A172 (cell line): Measurements from ENCODE around the gene MACF1. TPM values are rescaled to one million over a fixed set of nuclear protein-coding genes. Genes with fewer than 3 reads are reported as not detected.
A peak's percentile ranks its signal among the peaks of the same experiment; 100 is the strongest.
"Not testable (repeated sequence)": the region's sequence is repeated elsewhere in the genome, so short reads cannot be mapped to it uniquely, and the experiment has no call there.

ENCODE experiments used
- DNase-seq: peaks from one replicate; pipeline ENCODE4 v3.0.0-alpha.2; 2015; ENCODE audit warnings: low spot score
- total RNA-seq: library from RNA; depleted of rRNA; stranded (reverse); fragments of >200 nt; shearing (Covaris generic); gene quantifications from 2 replicates; pipeline ENCODE4 v1.2.3, GENCODE V29; 2014; rRNA removed

MACF1 gene, protein sequence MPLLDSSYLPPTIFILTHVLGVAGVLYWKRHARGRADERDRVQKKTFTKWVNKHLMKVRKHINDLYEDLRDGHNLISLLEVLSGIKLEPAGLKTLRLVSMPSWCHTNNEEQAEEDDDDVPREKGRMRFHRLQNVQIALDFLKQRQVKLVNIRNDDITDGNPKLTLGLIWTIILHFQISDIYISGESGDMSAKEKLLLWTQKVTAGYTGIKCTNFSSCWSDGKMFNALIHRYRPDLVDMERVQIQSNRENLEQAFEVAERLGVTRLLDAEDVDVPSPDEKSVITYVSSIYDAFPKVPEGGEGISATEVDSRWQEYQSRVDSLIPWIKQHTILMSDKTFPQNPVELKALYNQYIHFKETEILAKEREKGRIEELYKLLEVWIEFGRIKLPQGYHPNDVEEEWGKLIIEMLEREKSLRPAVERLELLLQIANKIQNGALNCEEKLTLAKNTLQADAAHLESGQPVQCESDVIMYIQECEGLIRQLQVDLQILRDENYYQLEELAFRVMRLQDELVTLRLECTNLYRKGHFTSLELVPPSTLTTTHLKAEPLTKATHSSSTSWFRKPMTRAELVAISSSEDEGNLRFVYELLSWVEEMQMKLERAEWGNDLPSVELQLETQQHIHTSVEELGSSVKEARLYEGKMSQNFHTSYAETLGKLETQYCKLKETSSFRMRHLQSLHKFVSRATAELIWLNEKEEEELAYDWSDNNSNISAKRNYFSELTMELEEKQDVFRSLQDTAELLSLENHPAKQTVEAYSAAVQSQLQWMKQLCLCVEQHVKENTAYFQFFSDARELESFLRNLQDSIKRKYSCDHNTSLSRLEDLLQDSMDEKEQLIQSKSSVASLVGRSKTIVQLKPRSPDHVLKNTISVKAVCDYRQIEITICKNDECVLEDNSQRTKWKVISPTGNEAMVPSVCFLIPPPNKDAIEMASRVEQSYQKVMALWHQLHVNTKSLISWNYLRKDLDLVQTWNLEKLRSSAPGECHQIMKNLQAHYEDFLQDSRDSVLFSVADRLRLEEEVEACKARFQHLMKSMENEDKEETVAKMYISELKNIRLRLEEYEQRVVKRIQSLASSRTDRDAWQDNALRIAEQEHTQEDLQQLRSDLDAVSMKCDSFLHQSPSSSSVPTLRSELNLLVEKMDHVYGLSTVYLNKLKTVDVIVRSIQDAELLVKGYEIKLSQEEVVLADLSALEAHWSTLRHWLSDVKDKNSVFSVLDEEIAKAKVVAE (N-terminal part only)
- total RNA-seq: 196 and 256 TPM in 2 replicates

- peak; percentile 88 for DNase-seq
Measured at GRCh38 chr1:39204441-39205081, at the start of gene MACF1. MACF1 (plus strand) TSS chr1:39204695; CDS start chr1:39205023, 328 bp downstream.

- DNase-seq: no peak
Measured at GRCh38 chr1:39157304-39157703, 47.2 kb upstream of the MACF1 start.

GRCh38 chr1:39158327-39159086 is 46.0 kb upstream of the MACF1 start:
- DNase-seq: no peak

- DNase-seq: peak; percentile 29
Measured at GRCh38 chr1:39159224-39160036, 45.1 kb upstream of the MACF1 start.

- DNase-seq: no peak
Measured at GRCh38 chr1:39160703-39161102, 43.8 kb upstream of the MACF1 start.

- DNase-seq: not testable (repeated sequence)
Measured at GRCh38 chr1:39161811-39162210, 42.7 kb upstream of the MACF1 start.

- DNase-seq: no peak
Measured at GRCh38 chr1:39163469-39163868, 41.0 kb upstream of the MACF1 start.

DNA sequence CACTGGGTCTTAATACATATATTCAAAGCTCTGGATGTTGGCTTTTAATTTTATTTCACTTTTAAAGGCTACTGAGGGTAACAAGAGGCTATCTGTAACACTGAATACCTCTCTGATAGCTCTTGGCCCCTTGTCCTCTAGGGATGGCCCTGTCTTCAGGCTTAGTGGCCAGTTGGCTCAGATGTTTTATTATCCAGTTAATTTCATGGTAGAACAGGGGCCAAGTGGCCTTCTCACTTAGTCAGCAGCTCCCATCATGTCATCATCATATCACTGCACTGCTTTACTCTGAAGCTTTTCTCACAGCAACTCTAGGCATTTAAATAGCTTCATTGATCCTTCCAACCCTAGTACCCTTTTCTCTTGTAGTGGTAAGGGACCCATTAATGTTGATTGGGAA is 40.2 kb upstream of the MACF1 start:
- DNase-seq: no peak

GRCh38 chr1:39165049-39165448 is 39.4 kb upstream of the MACF1 start:
- DNase-seq: no peak

GRCh38 chr1:39165488-39165887 is 39.0 kb upstream of the MACF1 start:
- DNase-seq: no peak

DNA sequence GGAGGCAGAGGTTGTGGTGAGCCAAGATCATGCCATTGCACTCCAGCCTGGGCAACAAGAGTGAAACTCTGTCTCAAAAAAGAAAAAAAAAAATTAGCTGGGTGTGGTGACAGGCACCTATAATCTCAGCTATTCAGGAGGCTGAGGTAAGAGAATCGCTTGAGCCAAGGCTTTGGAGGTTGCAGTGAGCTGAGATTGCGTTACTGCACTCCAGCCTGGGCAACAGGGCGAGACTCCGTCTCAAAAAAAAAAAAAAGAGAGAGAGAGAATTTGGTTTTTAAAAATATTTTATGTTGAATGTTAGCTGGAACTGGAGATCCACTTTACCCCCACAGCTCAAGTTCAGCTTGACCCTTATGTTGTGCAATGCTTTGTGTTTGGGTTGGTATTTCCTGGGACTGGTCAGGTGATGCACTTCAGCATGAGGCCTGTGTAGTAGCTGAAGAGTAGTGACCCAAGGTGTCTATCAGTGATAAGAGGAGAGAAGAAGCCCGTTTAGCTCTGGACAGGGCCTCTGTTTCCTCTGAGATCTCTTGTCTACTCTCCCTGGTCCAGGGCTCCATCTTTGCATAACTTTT is 36.8 kb upstream of the MACF1 start:
- DNase-seq: no peak

DNA sequence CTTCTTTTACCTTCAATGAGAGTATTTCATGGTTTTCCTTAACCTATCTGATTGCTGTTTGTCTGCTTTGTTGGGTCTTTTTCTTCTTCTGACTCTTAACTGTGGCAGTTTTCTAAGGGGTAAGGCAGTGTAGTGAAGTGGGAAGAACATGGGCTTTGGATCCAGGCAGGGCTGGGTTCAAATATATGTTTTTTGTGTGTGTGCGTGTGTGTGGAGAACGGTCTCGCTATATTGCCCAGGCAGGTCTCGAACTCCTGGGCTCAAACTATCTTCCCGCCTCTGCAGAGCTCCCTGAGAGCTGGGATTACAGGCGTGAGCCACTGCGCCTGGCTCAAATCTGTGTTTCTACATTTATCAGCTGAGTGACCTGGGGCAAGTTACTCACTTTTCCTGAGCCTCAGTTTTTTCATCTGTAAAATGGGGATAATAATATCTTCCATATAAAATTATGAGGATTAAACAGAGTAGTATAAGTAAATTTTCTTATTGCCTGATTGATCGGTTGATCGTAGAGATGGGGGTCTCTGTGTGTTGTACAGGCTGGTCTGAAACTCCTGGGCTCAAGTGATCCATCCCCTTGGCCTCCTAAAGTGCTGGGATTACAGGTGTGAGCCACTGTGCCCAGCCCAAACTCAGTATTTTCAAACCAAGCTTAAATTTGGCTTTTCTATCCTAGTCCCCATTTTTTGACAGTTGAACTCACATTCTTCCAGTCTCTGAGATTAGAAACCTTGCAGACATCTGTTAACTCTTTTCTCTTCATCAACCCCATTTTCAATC is 36.0 kb upstream of the MACF1 start:
- no peak for DNase-seq

DNA sequence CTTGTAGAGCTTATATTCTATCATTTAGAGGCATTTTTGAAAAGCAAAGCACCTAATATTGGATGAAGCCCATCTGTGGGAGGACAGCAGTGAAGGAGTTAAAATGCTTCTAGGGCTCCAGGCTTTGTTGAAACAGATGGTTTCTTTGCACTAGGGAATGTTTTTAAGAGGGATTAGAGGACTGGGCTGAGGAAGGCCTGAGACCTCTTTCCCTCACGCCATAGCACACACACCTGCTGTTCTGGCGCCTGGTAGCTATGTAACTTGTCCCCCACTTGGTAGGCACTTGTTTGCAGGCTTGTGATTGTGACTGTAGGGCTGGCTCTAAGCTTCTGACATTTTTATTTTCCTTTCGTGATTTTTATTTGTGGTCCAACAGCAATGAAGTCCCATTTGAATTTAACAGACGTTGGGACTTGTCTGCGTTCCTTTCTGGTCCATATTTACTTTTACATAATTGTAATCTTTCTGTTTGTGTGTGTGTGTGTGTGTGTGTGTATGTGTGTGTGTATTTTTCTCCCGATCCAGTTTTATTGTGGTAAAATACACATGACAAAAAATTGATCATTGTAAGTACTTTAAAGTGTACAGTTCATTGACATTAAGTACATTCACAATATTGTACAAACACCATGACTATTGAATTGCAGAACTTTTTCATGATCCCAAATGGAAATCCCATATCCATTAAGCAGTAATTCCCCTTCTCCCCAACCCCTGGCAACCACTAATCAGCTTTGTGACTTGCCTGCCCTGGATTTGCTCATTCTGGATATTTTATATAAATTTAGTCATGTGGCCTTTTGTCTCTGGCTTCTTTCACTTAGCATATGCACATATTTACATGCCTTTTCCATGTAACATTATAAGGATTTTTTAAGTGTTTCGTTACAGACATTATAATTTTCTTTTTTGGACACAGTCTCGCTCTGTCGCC is 33.5 kb upstream of the MACF1 start:
- DNase-seq: no peak

DNA sequence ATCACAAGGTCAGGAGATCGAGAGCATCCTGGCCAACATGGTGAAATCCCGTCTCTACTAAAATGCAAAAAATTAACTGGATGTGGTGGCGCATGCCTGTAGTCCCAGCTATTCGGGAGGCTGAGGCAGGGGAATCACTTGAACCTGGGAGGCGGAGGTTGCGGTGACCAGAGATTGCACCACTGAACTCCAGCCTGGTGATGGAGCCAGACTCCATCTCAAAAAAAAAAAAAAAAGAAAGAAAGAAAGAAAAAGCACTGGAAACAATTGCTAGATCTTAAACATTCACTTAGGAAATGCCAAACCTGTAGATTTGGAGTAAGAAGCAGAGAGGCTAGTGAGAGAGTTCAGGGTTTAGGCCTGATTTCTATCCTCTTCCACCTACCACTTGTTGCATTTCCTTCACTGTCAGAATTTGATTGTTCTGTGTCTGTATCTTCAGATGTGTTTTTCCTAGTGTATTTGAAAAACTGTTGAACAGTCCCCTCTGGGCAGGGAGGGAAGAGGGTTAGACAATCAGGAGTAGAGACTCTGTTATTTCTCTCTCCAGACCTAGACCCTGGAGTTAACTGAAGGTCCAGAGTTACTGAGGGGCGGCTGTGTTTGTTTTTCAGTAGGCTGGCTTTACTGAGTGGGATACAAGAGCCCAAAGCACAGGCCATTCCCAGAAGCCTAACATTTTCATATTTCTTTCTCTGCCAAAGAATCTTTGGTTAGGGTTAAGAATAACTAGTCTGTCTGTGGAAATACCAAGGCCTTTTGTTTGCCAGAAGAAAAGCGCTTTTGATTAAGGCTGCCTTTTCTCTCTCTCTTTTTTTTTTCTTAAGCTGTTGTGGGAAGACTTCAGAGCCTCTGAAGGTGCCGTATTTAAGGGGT is 31.1 kb upstream of the MACF1 start:
- DNase-seq: no peak

- no peak for DNase-seq
Measured at GRCh38 chr1:39173995-39174380, 30.5 kb upstream of the MACF1 start.

DNA sequence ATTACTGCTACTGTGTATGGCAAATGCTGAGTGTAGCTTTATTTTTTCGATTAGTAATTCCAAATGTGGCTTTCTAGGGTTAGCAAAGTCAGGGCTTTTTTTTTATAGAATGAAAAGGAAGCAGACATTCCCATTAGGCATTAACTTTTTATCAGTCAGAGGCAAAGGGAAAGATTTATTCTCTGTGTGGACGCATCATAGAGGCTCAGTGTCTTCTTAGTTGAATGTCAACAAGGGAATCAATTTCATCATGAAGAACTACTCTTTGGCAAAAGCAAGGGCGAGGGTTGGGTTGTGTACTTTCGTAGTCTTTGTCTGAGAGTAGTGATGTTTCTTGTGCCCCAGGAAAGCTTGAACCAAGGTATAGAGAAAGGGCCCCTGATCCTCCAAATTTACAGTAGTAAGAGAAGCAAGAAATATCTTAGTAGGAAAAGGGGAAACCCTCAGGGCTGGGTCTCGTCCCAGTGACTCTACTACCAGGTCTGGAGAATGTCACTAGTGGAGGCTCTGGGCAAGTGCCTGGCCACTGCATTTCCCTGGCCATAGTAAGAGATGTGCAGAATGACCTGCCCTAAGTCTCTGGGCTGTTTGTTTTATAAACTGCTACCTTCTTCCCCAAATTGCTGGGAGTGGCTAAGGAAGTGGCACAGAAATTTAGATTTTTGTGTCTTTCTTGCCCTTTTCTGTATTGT is 30.0 kb upstream of the MACF1 start:
- no peak for DNase-seq
